B cell (primary cell): ENCODE results near the gene RASGRF2. TPM values are rescaled to one million over a fixed set of nuclear protein-coding genes. Genes with fewer than 3 reads are reported as not detected.

Source experiments
- ATAC-seq: fragments of 200-7000 bp; cut with Tn5 transposase; one replicate; pipeline ENCODE4 v1.10.0; 2021; ENCODE audit warnings: low read depth, mild to moderate bottlenecking, moderate number of reproducible peaks, moderate library complexity
- CTCF ChIA-PET: fragments of 350-600 bp; sonication (Branson Sonifier 250); formaldehyde crosslinking; loops from one replicate; lab custom pipeline; 2021; ENCODE audit warnings: antibody characterized with exemption, inconsistent platforms; lab: Charles Lee
- POLR2A ChIA-PET: fragments of 350-600 bp; sonication (Branson Sonifier 250); formaldehyde crosslinking; loops from one replicate; lab custom pipeline; 2021; ENCODE audit warnings: antibody characterized with exemption; lab: Charles Lee
- DNase-seq: peaks from one replicate; pipeline ENCODE4 v3.0.0; 2013
- H2AFZ ChIP-seq: 2 replicates; pipeline ENCODE4 v1.6.1; 2012; ENCODE audit warnings: mild to moderate bottlenecking, low read depth, low read length; ENCODE audit not compliant: insufficient read depth, poor library complexity, severe bottlenecking
- H3K27ac ChIP-seq, 2 donors: 1 replicate in 1 of 2; 2 replicates in 1 of 2; pipeline ENCODE4 v1.5.1; 2012 to 2013; ENCODE audit warnings: low read length in 2 of 2, mild to moderate bottlenecking in 2 of 2, moderate library complexity in 1 of 2
- H3K27me3 ChIP-seq, 4 experiments: fragments of 200-600 bp in 1 of 4; sonication (generic) in 1 of 4; replicated peaks in 1 of 4; 1 replicate in 2 of 4; 2 replicates in 2 of 4; pipeline versions ENCODE4 v1.6.1 to v1.7.0; 2013 to 2016; ENCODE audit warnings: low read length in 3 of 4, mild to moderate bottlenecking in 2 of 4, mixed read lengths in 1 of 4, moderate library complexity in 1 of 4; ENCODE audit not compliant: insufficient read depth in 4 of 4, control insufficient read depth in 3 of 4; ENCODE audit errors: control extremely low read depth in 1 of 4
- H3K36me3 ChIP-seq, 2 experiments: replicated peaks in 1 of 2; 1 replicate in 1 of 2; 2 replicates in 1 of 2; pipeline versions ENCODE4 v1.6.1 to v1.7.1; 2013; ENCODE audit warnings: low read length in 1 of 2; ENCODE audit not compliant: insufficient read depth in 2 of 2, control insufficient read depth in 1 of 2; ENCODE audit errors: control extremely low read depth in 1 of 2, extremely low read depth in 1 of 2
- H3K4me1 ChIP-seq, 2 donors: fragments of 200-600 bp in 1 of 2; sonication (generic) in 1 of 2; 1 replicate in 1 of 2; 2 replicates in 1 of 2; pipeline versions ENCODE4 v1.5.1 to v1.6.1; 2013 to 2017; ENCODE audit warnings: low read length in 2 of 2; ENCODE audit not compliant: control insufficient read depth in 2 of 2, insufficient read depth in 2 of 2
- H3K4me2 ChIP-seq: replicated peaks from 2 replicates; pipeline ENCODE3; 2012; ENCODE audit warnings: mild to moderate bottlenecking, low read depth, low read length; ENCODE audit not compliant: poor library complexity, severe bottlenecking
- H3K4me3 ChIP-seq, 5 experiments: fragments of 200-600 bp in 1 of 5; sonication (generic) in 1 of 5; 1 replicate in 3 of 5; 2 replicates in 2 of 5; pipeline versions ENCODE4 v1.5.1 to v1.7.0; 2011 to 2016; ENCODE audit warnings: low read length in 4 of 5, mild to moderate bottlenecking in 4 of 5, low read depth in 2 of 5, control low read depth in 1 of 5, moderate library complexity in 1 of 5; ENCODE audit not compliant: insufficient read depth in 1 of 5; ENCODE audit errors: control extremely low read depth in 1 of 5, extremely low read depth in 1 of 5
- H3K79me2 ChIP-seq: fragments of 200-600 bp; sonication (generic); one replicate; pipeline ENCODE4 v1.6.0; 2016; ENCODE audit warnings: low read length; ENCODE audit not compliant: control insufficient read depth, insufficient read depth
- H3K9ac ChIP-seq: fragments of 200-600 bp; sonication (generic); 2 replicates; pipeline ENCODE4 v1.6.1; 2017; ENCODE audit warnings: mild to moderate bottlenecking, low read length, moderate library complexity
- H3K9me3 ChIP-seq, 3 donors: one replicate each; pipeline versions ENCODE4 v1.6.1 to v1.7.1; 2013; ENCODE audit warnings: low read length in 2 of 3; ENCODE audit not compliant: control insufficient read depth in 2 of 3, insufficient read depth in 1 of 3; ENCODE audit errors: control extremely low read depth in 1 of 3
- H4K20me1 ChIP-seq: 2 replicates; pipeline ENCODE4 v1.6.0; 2012; ENCODE audit warnings: mild to moderate bottlenecking, low read length; ENCODE audit not compliant: insufficient read depth, control insufficient read depth, poor library complexity, severe bottlenecking
- H3K27ac Mint-ChIP-seq: one replicate; pipeline ENCODE4 v1.8.0; 2021; ENCODE audit warnings: mixed read lengths
- H3K27me3 Mint-ChIP-seq: one replicate; pipeline ENCODE4 v1.8.0; 2021; ENCODE audit warnings: mixed read lengths
- H3K4me1 Mint-ChIP-seq: one replicate; pipeline ENCODE4 v1.8.0; 2021; ENCODE audit warnings: mixed read lengths
- H3K4me3 Mint-ChIP-seq: one replicate; pipeline ENCODE4 v1.8.0; 2021; ENCODE audit warnings: mixed read lengths
- H3K9me3 Mint-ChIP-seq: one replicate; pipeline ENCODE4 v1.8.0; 2022; ENCODE audit warnings: mixed read lengths; ENCODE audit not compliant: insufficient read depth
- CTCF ChIP-seq: fragments of 200-600 bp; IDR thresholded peaks from one replicate; pipeline ENCODE4 v1.8.0; 2022; ENCODE audit warnings: antibody characterized with exemption, mild to moderate bottlenecking
- EZH2 ChIP-seq: IDR thresholded peaks from 2 replicates; pipeline ENCODE4 v1.6.1; 2012; ENCODE audit warnings: borderline replicate concordance, low read depth, mild to moderate bottlenecking, moderate library complexity, low read length; ENCODE audit not compliant: insufficient read depth, poor library complexity, severe bottlenecking
- WGBS: methylation state at CpG from one replicate; pipeline ENCODE4 v1.1.5; 2013; ENCODE audit warnings: missing lambda C conversion rate; ENCODE audit not compliant: insufficient coverage; 5-methylcytosine and 5-hydroxymethylcytosine counted together
- intact Hi-C: fragments of 100-400 bp; cut with micrococcal nuclease; formaldehyde crosslinking; loops from one replicate; pipeline ENCODE4 v1.10.0; 2022
- polyA plus RNA-seq: library from polyadenylated mRNA; depleted of rRNA; stranded (reverse); fragments of >200 nt; gene quantifications from 2 replicates; pipeline ENCODE4 v1.2.3, GENCODE V29; 2012
- total RNA-seq, 2 donors: library from RNA; stranded (reverse); fragments of 120-200 nt in 1 of 2; gene quantifications; 1 replicate in 1 of 2; 2 replicates in 1 of 2; pipeline versions ENCODE4 v1.2.3 to v1.2.4, GENCODE V29; 2013 to 2022

Gene RASGRF2
- total and polyA plus RNA-seq, 2 donors (not counting 1 experiment from before 2014, with no cell fraction given): 0.04 to 0.37 TPM

GRCh38 chr5:81038495-81038894, 78.3 kb downstream of the RASGRF2 start:
- intact Hi-C loops: no loop called here
- ChIA-PET POLR2A (no interaction called here), CTCF (no interaction called here)
- no peaks in the 10 kb centered on the region for H3K79me2 ChIP-seq
- H3K9me3 ChIP-seq: peaks cover 0 to 3% (median 0%) of the 10 kb centered on the region in 3 donors
- H3K27ac Mint-ChIP-seq: no peak overlapping the region
- no peak overlapping the region for H3K27ac ChIP-seq
- no peak overlapping the region for H2AFZ ChIP-seq
- ATAC-seq (no peak), DNase-seq (no peak)
- peaks cover 7% of the 10 kb centered on the region for H3K27me3 Mint-ChIP-seq
- H3K9ac ChIP-seq: no peak overlapping the region
- TF ChIP-seq CTCF: no peak
- TF ChIP-seq EZH2: no peak
- H4K20me1 ChIP-seq: no peaks in the 10 kb centered on the region
- H3K36me3 ChIP-seq: no peaks in the 10 kb centered on the region
- no peak overlapping the region for H3K4me2 ChIP-seq
- H3K4me1 Mint-ChIP-seq: no peaks in the 10 kb centered on the region
- no peaks in the 10 kb centered on the region for H3K27me3 ChIP-seq
- no CpG with 5 or more reads among the region's 1 CpG for WGBS
- no peak overlapping the region for H3K4me3 Mint-ChIP-seq
- H3K4me1 ChIP-seq: no peaks in the 10 kb centered on the region
- peaks cover 4% of the 10 kb centered on the region for H3K9me3 Mint-ChIP-seq
- H3K4me3 ChIP-seq: no peak overlapping the region

- H3K27me3 Mint-ChIP-seq: peaks cover 26% of the 10 kb centered on the region
- no peak overlapping the region for H3K27ac ChIP-seq
- ATAC-seq: no peak
- no peak overlapping the region for H3K4me3 ChIP-seq
- H3K27ac Mint-ChIP-seq: no peak overlapping the region
- no peak overlapping the region for H3K9ac ChIP-seq
- H3K9me3 ChIP-seq: no peaks in the 10 kb centered on the region
- no peaks in the 10 kb centered on the region for H4K20me1 ChIP-seq
- H3K36me3 ChIP-seq: no peaks in the 10 kb centered on the region
- no peaks in the 10 kb centered on the region for H3K79me2 ChIP-seq
- H3K4me3 Mint-ChIP-seq: no peak overlapping the region
- ChIA-PET CTCF (no interaction called here), POLR2A (no interaction called here)
- intact Hi-C loops: no loop called here
- no peaks in the 10 kb centered on the region for H3K4me1 Mint-ChIP-seq
- WGBS: 100% methylated on average over 2 of the region's 4 CpGs
- H2AFZ ChIP-seq: no peak overlapping the region
- H3K9me3 Mint-ChIP-seq: no peaks in the 10 kb centered on the region
- H3K4me2 ChIP-seq: no peak overlapping the region
- no peaks in the 10 kb centered on the region for H3K4me1 ChIP-seq
- peaks cover 0 to 3% (median 0%) of the 10 kb centered on the region in 4 experiments for H3K27me3 ChIP-seq
- TF ChIP-seq CTCF: no peak
- DNase-seq: no peak
Observed at GRCh38 chr5:81044868-81045267, 84.7 kb downstream of the RASGRF2 start.
